ENCODE data around the gene B3GALT4.

DNA sequence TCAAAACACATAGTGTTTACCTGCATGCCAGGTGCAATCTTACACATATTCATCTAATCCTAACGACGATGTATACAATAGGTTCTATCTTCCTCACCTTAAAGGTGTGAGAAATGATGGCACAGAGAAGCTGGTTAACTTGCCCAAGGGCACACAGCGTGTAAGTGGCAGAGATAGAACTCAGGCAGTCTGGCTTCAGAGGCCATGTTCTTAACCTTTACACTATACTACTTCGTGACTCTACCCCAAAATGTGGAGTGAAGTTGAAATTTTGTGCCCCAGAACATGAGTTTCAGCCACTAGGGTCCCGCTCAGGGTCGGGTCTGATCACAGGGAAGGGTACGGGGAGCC is 5.8 kb upstream of the B3GALT4 start:
- TF ChIP-seq, protein P1, sequence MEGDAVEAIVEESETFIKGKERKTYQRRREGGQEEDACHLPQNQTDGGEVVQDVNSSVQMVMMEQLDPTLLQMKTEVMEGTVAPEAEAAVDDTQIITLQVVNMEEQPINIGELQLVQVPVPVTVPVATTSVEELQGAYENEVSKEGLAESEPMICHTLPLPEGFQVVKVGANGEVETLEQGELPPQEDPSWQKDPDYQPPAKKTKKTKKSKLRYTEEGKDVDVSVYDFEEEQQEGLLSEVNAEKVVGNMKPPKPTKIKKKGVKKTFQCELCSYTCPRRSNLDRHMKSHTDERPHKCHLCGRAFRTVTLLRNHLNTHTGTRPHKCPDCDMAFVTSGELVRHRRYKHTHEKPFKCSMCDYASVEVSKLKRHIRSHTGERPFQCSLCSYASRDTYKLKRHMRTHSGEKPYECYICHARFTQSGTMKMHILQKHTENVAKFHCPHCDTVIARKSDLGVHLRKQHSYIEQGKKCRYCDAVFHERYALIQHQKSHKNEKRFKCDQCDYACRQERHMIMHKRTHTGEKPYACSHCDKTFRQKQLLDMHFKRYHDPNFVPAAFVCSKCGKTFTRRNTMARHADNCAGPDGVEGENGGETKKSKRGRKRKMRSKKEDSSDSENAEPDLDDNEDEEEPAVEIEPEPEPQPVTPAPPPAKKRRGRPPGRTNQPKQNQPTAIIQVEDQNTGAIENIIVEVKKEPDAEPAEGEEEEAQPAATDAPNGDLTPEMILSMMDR (IDR thresholded peaks at IDR 0.05), result peak in 1 of 6 experiments; percentile 13
- no peak for TF ChIP-seq POLR2A (IDR thresholded peaks at IDR 0.05)

Data from Peyer's patch (tissue), 4 donors.